Glomerular endothelial cell (primary cell): Measurements from ENCODE around the gene TMEM253. TPM values are rescaled to one million over a fixed set of nuclear protein-coding genes. Genes with fewer than 3 reads are reported as not detected.
A peak's percentile ranks its signal among the peaks of the same experiment; 100 is the strongest.

Experiments
- DNase-seq: peaks from one replicate; pipeline ENCODE4 v3.0.0-alpha.2; 2011; ENCODE audit warnings: low read depth, low spot score; ENCODE audit errors: extremely low read depth
- total RNA-seq: library from RNA; depleted of rRNA; stranded (reverse); fragments of >200 nt; gene quantifications from 2 replicates; pipeline ENCODE4 v1.2.3, GENCODE V29; 2015

TMEM253 gene
- total RNA-seq, 1 donor from 2014 or later: not detected

DNA sequence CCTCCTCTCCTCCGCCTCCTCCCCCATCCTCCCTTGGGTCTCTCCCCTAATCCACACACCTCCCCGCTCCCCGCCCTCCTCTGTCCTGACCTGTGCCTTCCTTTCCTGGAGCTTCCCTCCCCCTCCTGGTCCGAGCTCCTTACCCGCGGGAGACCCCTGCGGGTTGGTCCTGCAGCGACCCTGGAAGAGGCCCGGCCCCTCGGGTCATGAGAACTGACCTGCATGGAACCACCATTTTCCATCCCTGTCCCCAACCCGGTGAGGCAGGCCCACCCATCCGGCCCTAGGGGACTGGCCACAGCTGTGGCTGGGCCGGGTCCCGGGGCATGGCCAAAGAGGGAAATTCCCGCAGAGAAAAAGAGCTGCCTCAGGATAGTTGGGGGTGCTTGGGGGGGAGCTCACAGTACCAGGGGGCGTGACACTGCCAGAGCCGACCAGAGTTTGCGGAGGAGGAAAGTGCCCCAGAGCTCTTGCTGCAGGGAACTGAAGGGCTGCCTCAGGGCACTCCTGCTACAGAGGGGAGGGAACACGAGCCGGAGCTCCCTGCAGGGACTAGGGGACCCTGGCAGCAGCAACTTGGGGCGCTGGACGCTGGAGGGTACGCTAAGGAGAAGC lies 30.1 kb upstream of the TMEM253 start:
- DNase-seq: no peak

DNA sequence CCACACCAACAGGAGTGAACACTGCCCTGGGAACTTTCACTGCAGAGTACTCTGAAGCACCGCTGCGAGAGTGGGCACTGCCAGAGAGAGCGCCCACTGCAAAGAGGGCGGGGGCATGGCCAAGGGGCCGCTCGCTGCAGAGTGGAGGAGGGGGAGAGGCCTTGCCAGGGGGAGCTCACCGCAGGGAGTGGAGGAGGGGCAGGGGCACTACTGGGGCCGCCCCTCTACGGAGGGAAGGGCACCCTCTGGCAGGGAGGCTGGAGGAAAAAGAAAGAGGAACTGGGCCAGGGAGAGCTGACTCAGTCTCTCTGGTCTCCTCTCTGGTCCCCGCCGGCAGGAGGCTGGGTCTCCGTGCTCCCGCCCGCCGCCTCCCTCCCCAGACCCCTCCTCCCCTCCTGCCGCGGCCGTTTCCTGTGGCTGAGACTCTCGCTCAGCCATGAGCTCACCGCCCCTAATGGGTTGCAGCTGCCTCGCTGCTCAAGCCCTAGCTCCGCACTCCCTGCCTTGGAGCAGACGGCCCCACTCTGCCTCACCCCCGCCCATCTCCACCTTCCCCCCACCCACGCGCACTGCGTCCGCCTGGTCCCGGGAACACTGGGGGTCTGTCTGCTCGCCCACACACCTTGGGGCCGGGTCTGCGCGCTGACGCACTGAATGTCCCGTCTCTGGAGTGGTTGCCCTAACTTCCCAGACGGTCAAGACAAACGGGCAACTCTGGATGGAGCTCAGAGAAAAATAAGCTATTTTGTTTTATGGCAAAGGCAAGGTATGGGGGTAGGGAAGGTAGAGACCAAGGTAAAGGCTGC lies 29.4 kb upstream of the TMEM253 start:
- DNase-seq: no peak

DNA sequence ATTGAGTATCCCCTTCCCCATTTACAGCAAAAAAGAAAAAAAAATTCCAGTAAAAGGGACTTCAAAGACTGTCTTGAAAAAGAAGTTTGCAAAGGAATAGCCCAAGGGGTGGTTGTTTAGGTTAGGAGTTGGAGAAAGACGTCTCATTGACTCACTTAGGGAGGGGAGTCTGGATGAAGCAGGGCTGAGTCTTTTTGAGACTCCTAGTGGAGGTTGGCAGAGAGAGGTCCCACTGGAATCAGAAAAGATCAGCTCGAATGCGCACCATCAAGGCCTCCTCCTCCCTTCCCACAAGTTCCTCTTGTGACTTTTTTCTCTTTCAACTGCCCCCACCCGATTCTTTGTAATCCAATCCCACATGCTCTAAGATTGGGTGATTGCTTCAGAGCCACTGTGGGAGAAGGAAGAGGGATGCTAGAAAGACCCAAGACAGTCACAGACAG lies 28.8 kb upstream of the TMEM253 start:
- no peak for DNase-seq

DNA sequence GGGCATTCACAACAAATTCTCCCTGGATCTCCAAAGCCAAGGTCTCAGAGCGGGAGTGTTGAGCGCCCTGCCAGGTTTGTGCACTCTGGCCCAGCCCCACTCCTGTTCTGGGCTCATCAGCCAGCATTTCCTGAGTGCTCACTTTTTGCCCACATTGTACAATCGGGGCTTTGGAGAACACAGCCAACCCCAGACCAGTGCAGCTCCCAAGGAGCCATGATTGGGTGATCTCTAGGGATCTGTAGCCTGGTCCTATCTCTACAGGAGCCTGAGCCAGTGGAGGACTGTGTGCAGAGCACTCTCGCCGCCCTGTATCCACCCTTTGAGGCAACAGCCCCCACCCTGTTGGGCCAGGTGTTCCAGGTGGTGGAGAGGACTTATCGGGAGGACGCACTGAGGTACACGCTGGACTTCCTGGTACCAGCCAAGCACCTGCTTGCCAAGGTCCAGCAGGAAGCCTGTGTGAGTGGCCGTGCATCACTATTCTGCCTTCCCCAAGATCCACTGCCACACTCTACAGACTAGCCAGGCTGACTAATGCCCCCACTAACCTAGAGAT lies 28.0 kb upstream of the TMEM253 start:
- DNase-seq: no peak

DNA sequence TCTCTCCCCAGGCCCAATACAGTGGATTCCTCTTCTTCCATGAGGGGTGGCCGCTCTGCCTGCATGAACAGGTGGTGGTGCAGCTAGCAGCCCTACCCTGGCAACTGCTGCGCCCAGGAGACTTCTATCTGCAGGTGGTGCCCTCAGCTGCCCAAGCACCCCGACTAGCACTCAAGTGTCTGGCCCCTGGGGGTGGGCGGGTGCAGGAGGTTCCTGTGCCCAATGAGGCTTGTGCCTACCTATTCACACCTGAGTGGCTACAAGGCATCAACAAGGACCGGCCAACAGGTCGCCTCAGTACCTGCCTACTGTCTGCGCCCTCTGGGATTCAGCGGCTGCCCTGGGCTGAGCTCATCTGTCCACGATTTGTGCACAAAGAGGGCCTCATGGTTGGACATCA lies 26.9 kb upstream of the TMEM253 start:
- DNase-seq: no peak

DNA sequence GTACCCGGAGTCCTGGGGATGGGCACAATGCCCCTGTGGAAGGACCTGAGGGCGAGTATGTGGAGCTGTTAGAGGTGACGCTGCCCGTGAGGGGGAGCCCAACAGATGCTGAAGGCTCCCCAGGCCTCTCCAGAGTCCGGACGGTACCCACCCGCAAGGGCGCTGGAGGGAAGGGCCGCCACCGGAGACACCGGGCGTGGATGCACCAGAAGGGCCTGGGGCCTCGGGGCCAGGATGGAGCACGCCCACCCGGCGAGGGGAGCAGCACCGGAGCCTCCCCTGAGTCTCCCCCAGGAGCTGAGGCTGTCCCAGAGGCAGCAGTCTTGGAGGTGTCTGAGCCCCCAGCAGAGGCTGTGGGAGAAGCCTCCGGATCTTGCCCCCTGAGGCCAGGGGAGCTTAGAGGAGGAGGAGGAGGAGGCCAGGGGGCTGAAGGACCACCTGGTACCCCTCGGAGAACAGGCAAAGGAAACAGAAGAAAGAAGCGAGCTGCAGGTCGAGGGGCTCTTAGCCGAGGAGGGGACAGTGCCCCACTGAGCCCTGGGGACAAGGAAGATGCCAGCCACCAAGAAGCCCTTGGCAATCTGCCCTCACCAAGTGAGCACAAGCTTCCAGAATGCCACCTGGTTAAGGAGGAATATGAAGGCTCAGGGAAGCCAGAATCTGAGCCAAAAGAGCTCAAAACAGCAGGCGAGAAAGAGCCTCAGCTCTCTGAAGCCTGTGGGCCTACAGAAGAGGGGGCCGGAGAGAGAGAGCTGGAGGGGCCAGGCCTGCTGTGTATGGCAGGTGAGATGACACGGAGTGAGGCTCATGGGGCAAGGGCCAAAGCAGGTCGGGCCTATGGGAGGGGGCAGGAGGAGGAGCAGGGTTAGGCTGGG lies 26.2 kb upstream of the TMEM253 start:
- no peak for DNase-seq

DNA sequence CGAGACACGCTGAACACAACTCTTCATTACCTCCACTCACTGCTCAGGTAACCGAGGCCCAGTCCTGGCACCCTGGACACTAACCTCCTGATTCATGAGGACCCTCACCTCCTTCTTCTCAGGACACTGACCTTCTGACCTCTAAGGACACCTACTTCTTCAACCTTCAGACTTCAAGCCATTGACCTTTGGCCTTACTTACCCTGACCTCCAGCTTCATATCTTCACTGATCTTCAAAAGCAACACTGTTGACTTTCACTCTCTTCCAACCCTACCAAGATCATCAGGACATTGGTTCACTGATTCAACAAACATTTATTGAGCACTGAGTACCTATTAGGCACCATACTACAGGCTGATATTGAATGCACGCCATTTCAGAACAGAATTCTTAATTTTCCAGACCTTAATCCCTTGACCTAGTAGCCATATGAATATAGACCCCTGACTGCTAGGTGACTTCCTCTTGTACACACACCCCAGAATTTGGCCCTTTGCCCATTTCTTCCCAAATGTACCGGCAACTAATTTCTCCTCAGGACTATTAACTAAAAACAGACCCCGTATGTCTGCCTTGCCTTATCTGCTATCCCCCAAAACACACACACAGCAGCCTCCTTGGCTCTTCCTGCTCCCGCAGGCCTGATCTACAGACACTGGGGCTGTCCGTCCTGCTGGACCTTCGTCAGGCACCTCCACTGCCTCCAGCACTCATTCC lies 25.0 kb upstream of the TMEM253 start:
- DNase-seq: no peak

DNA sequence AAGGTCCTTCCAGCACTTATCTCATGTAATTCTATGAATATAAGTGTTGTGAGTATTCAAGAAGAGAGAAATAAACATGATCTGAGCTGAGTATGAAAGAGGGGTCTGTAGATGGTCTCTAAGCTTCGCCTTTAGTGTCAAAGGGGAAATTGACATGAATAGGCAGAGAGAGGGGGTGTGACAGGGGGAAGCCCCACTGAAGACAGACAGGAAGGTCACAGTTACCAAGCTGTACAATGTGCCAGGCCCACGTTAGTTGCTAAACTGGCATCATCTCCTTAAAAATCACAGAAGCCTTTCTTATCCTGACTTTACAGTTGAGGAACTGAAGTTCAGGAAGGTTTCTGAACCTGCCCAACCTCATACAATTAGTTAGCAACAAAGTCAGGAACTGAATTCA lies 23.2 kb upstream of the TMEM253 start:
- no peak for DNase-seq

DNA sequence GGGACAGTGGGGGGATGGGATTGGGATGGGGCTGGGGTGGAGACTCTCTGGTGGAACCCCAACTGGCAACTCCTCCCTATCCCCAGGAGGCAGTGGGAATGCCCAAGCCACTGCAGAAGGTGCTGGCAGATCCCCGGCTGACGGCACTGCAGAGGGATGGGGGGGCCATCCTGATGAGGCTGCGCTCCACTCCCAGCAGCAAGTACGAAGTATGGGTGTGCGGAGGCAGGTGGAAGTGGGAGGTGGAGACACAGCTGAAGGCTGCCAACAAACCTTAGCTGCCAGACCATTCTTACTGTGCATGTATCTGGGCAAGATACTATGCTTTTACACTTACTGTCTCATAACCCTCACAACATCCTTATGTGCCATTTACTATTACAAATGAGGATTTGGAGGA lies 22.6 kb upstream of the TMEM253 start:
- no peak for DNase-seq

DNA sequence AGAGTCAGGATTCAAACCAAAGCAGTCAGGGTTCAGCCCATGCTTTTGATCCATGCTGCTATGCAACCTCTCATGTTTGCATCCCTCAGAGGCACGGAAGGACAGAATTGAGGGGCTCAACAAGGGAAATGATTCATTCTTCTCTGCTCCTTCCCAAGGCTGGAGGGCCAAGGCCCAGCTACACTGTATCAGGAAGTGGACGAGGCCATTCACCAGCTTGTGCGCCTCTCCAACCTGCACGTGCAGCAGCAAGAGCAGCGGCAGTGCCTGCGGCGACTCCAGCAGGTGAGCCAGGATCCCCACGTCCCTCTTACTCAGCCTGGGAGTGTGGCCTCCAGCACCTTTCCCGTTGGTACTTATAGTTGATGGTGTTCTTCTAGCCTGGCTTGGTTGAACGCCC lies 22.1 kb upstream of the TMEM253 start:
- DNase-seq: no peak

DNA sequence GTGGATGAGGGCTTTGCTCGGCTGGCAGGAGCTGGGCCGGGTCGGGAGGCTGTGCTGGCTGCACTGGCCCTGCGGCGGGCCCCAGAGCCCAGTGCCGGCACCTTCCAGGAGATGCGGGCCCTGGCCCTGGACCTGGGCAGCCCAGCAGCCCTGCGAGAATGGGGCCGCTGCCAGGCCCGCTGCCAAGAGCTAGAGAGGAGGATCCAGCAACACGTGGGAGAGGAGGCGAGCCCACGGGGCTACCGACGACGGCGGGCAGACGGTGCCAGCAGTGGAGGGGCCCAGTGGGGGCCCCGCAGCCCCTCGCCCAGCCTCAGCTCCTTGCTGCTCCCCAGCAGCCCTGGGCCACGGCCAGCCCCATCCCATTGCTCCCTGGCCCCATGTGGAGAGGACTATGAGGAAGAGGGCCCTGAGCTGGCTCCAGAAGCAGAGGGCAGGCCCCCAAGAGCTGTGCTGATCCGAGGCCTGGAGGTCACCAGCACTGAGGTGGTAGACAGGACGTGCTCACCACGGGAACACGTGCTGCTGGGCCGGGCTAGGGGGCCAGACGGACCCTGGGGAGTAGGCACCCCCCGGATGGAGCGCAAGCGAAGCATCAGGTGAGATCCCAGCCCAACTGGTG lies 19.2 kb upstream of the TMEM253 start:
- DNase-seq: no peak

DNA sequence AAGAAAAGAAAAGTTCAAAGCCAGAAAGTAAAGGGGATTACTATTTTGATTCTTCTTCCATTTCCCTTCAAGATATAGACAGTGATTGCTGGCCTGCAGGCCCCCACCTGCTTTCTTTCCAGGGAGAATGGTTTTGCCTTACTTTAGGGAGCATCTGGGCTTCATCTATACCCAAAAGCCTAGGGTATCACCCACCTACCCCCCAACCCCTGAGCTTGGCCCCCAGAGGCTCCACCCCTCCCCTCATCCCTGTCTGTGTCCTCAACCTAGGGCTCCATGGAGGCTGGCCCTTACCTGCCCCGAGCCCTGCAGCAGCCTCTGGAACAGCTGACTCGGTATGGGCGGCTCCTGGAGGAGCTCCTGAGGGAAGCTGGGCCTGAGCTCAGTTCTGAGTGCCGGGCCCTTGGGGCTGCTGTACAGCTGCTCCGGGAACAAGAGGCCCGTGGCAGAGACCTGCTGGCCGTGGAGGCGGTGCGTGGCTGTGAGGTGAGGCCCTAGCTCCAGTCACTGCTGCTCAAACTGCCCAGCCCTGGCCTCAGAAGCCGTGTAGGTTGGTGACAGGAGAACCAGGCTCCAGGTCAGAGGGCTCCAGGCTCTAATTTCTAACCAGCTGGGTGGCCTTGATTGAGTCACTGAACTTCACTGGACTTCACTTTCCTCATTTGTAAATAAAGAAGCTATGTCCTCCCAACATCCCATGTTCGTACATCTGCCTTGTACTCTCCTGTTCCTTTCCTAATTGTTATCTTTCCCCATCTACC lies 17.1 kb upstream of the TMEM253 start:
- DNase-seq: no peak

DNA sequence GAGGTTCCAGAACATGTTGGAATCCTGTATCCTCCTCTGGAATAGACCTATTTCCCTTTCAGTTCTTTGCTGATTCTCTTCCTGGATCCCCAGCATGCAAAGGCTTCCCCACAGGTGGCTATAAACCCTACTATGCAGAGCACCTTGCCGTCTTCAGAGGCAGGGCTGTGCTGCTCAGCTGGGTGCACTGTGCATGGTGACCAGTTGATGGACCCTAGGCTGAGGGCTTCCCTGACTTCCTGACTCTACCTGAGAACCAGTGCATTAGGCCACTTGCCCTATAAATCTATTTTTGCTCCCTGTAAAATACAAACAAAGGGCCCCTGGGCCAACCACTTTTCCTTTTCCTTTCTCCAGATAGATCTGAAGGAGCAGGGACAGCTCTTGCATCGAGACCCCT lies 16.5 kb upstream of the TMEM253 start:
- no peak for DNase-seq

DNA sequence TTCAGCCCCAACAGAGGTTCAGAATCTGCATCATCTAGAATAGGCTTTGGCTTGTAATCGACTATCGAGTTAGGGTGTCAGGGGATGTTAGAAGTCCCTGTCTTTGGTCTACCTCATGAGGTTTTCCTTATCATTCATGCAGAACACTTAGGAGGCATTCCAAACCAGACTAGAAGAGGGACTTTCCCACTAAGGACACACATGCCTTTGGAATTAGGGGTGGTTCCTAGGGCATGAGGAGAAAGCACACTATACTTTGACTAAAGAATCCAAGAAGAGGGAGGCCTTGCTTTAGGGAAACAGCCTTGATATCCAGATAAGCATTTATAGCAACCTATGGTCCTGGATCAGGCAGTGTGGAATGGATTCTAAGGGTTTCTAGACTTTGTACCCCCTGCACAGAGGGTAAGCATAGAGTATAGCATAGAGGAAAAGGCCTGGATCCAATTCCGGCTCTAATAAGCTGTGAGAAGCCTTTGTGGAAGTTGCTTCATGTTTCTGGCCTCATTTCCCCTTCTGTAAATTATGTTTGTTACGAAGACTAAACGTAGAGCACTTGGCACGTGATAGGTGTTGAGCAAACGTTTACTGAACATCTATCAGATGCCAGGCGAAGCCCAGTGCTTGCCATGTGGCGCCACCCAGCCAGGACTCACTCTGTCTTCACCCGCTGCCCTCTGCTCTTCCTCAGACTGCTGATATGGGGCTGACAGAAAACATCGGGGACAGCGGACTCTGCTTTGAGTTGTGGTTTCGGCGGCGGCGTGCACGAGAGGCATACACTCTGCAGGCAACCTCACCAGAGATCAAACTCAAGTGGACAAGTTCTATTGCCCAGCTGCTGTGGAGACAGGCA lies 15.6 kb upstream of the TMEM253 start:
- no peak for DNase-seq

DNA sequence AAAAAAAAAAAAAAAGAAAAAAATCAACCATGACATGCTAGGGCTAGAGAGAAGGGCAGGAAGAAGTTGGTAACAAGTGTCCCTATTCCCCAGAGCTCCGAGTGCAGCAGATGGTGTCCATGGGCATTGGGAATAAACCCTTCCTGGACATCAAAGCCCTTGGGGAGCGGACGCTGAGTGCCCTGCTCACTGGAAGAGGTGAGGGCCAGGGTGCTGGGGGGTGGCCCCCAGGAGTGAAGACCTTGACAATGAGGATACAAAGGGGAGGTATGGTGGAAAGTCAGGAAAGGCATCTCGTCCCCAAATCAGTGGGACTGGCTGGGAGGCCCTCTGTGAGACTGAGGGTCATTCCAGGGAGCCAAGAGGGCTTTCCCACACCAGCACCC lies 14.0 kb upstream of the TMEM253 start:
- no peak for DNase-seq

DNA sequence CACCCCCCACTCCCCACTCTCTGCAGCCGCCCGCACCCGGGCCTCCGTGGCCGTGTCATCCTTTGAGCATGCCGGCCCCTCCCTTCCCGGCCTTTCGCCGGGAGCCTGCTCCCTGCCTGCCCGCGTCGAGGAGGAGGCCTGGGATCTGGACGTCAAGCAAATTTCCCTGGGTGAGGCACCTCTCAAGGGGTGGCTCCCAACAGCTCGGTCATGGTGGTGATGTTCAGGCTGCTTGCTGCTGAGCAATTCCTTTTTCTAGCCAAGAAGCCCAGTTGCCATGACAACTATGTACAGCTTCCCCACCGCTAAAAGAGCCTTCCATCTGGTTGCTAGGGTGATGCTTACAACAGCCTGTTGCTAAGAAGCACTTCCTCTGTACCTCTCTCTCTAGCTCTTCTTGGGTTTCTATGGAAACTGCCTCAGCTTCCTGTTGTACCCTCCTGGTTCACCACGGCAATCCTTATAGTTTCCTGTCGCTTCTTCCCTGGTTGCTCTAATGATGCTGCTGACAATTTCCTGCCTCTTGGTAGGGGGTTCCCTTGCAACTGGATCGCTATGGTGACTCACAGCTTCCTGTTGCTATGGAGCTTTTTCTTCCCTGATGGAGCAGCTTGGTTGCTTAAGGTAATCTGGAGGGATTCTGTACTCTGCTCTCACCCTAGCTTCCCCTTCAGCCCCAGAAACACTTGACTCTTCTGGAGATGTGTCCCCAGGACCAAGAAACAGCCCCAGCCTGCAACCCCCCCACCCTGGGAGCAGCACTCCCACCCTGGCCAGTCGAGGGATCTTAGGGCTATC lies 13.4 kb upstream of the TMEM253 start:
- DNase-seq: peak; percentile 83

DNA sequence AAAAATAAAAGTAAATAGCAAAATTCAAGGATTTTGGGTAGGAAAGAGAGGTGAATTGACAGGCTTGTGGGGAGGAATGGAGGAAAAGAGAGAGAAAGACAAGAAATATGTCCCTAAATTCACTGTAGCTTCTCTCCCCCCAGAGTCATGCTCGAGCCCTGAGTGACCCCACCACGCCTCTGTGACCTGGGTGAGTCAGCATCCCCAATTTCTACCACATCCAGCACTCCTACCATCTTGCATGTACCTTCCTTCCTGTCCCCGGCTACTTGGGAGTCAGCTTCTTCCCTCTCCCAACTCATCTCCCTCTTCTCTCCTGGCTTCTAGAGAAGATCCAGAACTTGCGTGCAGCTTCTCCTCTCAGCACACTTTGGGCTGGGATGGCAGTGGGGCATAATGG lies 12.2 kb upstream of the TMEM253 start:
- no peak for DNase-seq

DNA sequence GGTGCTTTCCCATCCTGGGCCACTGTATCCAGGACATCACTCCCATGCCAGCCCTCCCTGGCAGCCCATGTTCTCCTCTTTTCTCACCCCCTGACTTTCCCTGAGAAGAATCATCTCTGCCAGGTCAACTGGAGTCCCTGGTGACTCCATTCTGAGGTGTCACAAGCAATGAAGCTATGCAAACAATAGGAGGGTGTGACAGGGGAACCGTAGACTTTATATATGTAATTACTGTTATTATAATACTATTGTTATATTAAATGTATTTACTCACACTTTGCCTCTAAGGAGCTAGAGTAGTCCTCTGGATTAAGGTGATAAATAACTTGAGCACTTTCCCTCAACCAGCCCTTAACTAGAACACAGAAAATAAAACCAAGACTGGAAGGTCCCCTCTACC lies 11.6 kb upstream of the TMEM253 start:
- no peak for DNase-seq
